Stimulated activated naive CD8-positive, alpha-beta T cell treated with anti-CD3 and anti-CD28 coated beads, Interleukin-15, Interleukin-2, amounts not matched to agents 100 ng/mL and 50 ng/mL, for 24 hours (primary cell): ENCODE measurements around the gene AP1G2.
"Not testable (repeated sequence)": the region's sequence is repeated elsewhere in the genome, so short reads cannot be mapped to it uniquely, and the experiment has no call there.

Source experiments
- H3K27ac Mint-ChIP-seq: one replicate; pipeline ENCODE4 v1.8.0; 2021; ENCODE audit warnings: mild to moderate bottlenecking, mixed read lengths
- H3K27me3 Mint-ChIP-seq: one replicate; pipeline ENCODE4 v1.8.0; 2021; ENCODE audit warnings: mixed read lengths
- H3K36me3 Mint-ChIP-seq: one replicate; pipeline ENCODE4 v1.8.0; 2021; ENCODE audit warnings: low read depth, mixed read lengths
- H3K4me1 Mint-ChIP-seq: one replicate; pipeline ENCODE4 v1.8.0; 2021; ENCODE audit warnings: low read depth, mixed read lengths
- H3K4me3 Mint-ChIP-seq: one replicate; pipeline ENCODE4 v1.8.0; 2021; ENCODE audit warnings: mild to moderate bottlenecking, mixed read lengths
- H3K9me3 Mint-ChIP-seq: one replicate; pipeline ENCODE4 v1.8.0; 2021; ENCODE audit warnings: mixed read lengths

Gene AP1G2

GRCh38 chr14:23604675-23605170 is 37.1 kb upstream of the AP1G2 start:
- Mint-ChIP-seq H3K4me3 (no peak overlapping the region), H3K4me1 (peaks cover 39% of the 10 kb centered on the region), H3K36me3 (peaks cover 6% of the 10 kb centered on the region), H3K9me3 (peaks cover 8% of the 10 kb centered on the region), H3K27me3 (no peaks in the 10 kb centered on the region), H3K27ac (no peak overlapping the region)

GRCh38 chr14:23604148-23604547 is 36.6 kb upstream of the AP1G2 start:
- H3K4me3 Mint-ChIP-seq: no peak overlapping the region
- peaks cover 4% of the 10 kb centered on the region for H3K36me3 Mint-ChIP-seq
- H3K27me3 Mint-ChIP-seq: peaks cover 3% of the 10 kb centered on the region
- peaks cover 6% of the 10 kb centered on the region for H3K9me3 Mint-ChIP-seq
- H3K27ac Mint-ChIP-seq: no peak overlapping the region
- H3K4me1 Mint-ChIP-seq: peaks cover 34% of the 10 kb centered on the region

- Mint-ChIP-seq H3K9me3 (no peaks in the 10 kb centered on the region), H3K27ac (no peak overlapping the region), H3K4me1 (peaks cover 26% of the 10 kb centered on the region), H3K4me3 (no peak overlapping the region), H3K36me3 (no peaks in the 10 kb centered on the region), H3K27me3 (peaks cover 3% of the 10 kb centered on the region)
Observed at GRCh38 chr14:23603103-23603502, 35.5 kb upstream of the AP1G2 start.

- Mint-ChIP-seq H3K27me3 (peaks cover 3% of the 10 kb centered on the region), H3K9me3 (no peaks in the 10 kb centered on the region), H3K27ac (no peak overlapping the region), H3K36me3 (no peaks in the 10 kb centered on the region), H3K4me1 (peaks cover 26% of the 10 kb centered on the region), H3K4me3 (no peak overlapping the region)
Observed at GRCh38 chr14:23602181-23603095, 34.8 kb upstream of the AP1G2 start.

- Mint-ChIP-seq H3K9me3 (no peaks in the 10 kb centered on the region), H3K4me1 (peaks cover 19% of the 10 kb centered on the region)
Observed at GRCh38 chr14:23601845-23602180, 34.2 kb upstream of the AP1G2 start.

GRCh38 chr14:23601424-23601823 is 33.8 kb upstream of the AP1G2 start:
- Mint-ChIP-seq H3K27ac (no peak overlapping the region), H3K4me1 (peaks cover 15% of the 10 kb centered on the region), H3K36me3 (no peaks in the 10 kb centered on the region), H3K4me3 (no peak overlapping the region), H3K9me3 (no peaks in the 10 kb centered on the region), H3K27me3 (peaks cover 3% of the 10 kb centered on the region)

More at GRCh38 chr14:23601845-23602180, 34.2 kb upstream of the AP1G2 start:
- no peak overlapping the region for H3K27ac Mint-ChIP-seq
- no peak overlapping the region for H3K4me3 Mint-ChIP-seq
- H3K27me3 Mint-ChIP-seq: peaks cover 3% of the 10 kb centered on the region
- no peaks in the 10 kb centered on the region for H3K36me3 Mint-ChIP-seq

GRCh38 chr14:23600806-23601205 is 33.2 kb upstream of the AP1G2 start:
- peaks cover 9% of the 10 kb centered on the region for H3K4me1 Mint-ChIP-seq
- no peaks in the 10 kb centered on the region for H3K36me3 Mint-ChIP-seq
- no peak overlapping the region for H3K4me3 Mint-ChIP-seq
- no peaks in the 10 kb centered on the region for H3K9me3 Mint-ChIP-seq
- peaks cover 3% of the 10 kb centered on the region for H3K27me3 Mint-ChIP-seq
- no peak overlapping the region for H3K27ac Mint-ChIP-seq

- H3K9me3 Mint-ChIP-seq: no peaks in the 10 kb centered on the region
- H3K36me3 Mint-ChIP-seq: no peaks in the 10 kb centered on the region
- H3K4me3 Mint-ChIP-seq: no peak overlapping the region
- no peak overlapping the region for H3K27ac Mint-ChIP-seq
- peaks cover 4% of the 10 kb centered on the region for H3K4me1 Mint-ChIP-seq
- peaks cover 3% of the 10 kb centered on the region for H3K27me3 Mint-ChIP-seq
Observed at GRCh38 chr14:23600322-23600707, 32.7 kb upstream of the AP1G2 start.

- not testable (repeated sequence) for H3K27ac Mint-ChIP-seq, H3K36me3 Mint-ChIP-seq, H3K4me1 Mint-ChIP-seq, H3K9me3 Mint-ChIP-seq, H3K4me3 Mint-ChIP-seq, H3K27me3 Mint-ChIP-seq
Observed at GRCh38 chr14:23594191-23594590, 26.6 kb upstream of the AP1G2 start.

- Mint-ChIP-seq H3K4me1 (peaks cover 4% of the 10 kb centered on the region), H3K4me3 (no peak overlapping the region), H3K36me3 (no peaks in the 10 kb centered on the region)
Observed at GRCh38 chr14:23590198-23590597, 22.6 kb upstream of the AP1G2 start.

GRCh38 chr14:23589606-23590005 is 22.0 kb upstream of the AP1G2 start:
- Mint-ChIP-seq H3K27ac (no peak overlapping the region), H3K4me1 (peaks cover 4% of the 10 kb centered on the region), H3K36me3 (no peaks in the 10 kb centered on the region), H3K27me3 (peaks cover 4% of the 10 kb centered on the region), H3K4me3 (no peak overlapping the region), H3K9me3 (no peaks in the 10 kb centered on the region)

More at GRCh38 chr14:23590198-23590597, 22.6 kb upstream of the AP1G2 start:
- Mint-ChIP-seq H3K9me3 (no peaks in the 10 kb centered on the region), H3K27ac (no peak overlapping the region), H3K27me3 (peaks cover 4% of the 10 kb centered on the region)

GRCh38 chr14:23588884-23589598 is 21.4 kb upstream of the AP1G2 start:
- H3K4me1 Mint-ChIP-seq: peaks cover 4% of the 10 kb centered on the region

GRCh38 chr14:23584527-23585203 is 17.1 kb upstream of the AP1G2 start:
- not testable (repeated sequence) for H3K27ac Mint-ChIP-seq, H3K9me3 Mint-ChIP-seq, H3K4me3 Mint-ChIP-seq, H3K4me1 Mint-ChIP-seq, H3K36me3 Mint-ChIP-seq
- peaks cover 23% of the 10 kb centered on the region for H3K27me3 Mint-ChIP-seq

More at GRCh38 chr14:23588884-23589598, 21.4 kb upstream of the AP1G2 start:
- Mint-ChIP-seq H3K27me3 (peaks cover 4% of the 10 kb centered on the region), H3K9me3 (no peaks in the 10 kb centered on the region), H3K36me3 (no peaks in the 10 kb centered on the region), H3K4me3 (no peak overlapping the region), H3K27ac (no peak overlapping the region)

- H3K4me1 Mint-ChIP-seq, H3K9me3 Mint-ChIP-seq: not testable (repeated sequence)
- peaks cover 26% of the 10 kb centered on the region for H3K27me3 Mint-ChIP-seq
Observed at GRCh38 chr14:23583761-23584526, 16.4 kb upstream of the AP1G2 start.

More at GRCh38 chr14:23583761-23584526, 16.4 kb upstream of the AP1G2 start:
- H3K4me3 Mint-ChIP-seq, H3K36me3 Mint-ChIP-seq, H3K27ac Mint-ChIP-seq: not testable (repeated sequence)
